Vagina (tissue), 2 donors: ENCODE results near the gene PTS.

Source experiments
- CTCF ChIP-seq, 3 experiments: fragments of 450-650 bp in 2 of 3; fragments of 200-600 bp in 1 of 3; sonication (generic) in 1 of 3; IDR thresholded peaks; one replicate each; pipeline ENCODE4 v1.5.1; 2017 to 2019; ENCODE audit warnings: antibody characterized with exemption in 3 of 3, mild to moderate bottlenecking in 2 of 3, moderate library complexity in 2 of 3
- POLR2A ChIP-seq, 2 donors: fragments of 450-650 bp; IDR thresholded peaks; one replicate each; pipeline ENCODE4 v1.6.1; 2017; ENCODE audit warnings: antibody characterized with exemption in 2 of 2, mild to moderate bottlenecking in 2 of 2, moderate library complexity in 2 of 2

GRCh38 chr11:112237451-112237850 lies 11.2 kb downstream of the PTS start:
- no peak for TF ChIP-seq CTCF (IDR thresholded peaks at IDR 0.05)
- TF ChIP-seq POLR2A (IDR thresholded peaks at IDR 0.05), result no peak
